Heart left ventricle (tissue), 16 donors: ENCODE measurements around the gene MTUS2. TPM values are rescaled to one million over a fixed set of nuclear protein-coding genes. Genes with fewer than 3 reads are reported as not detected.

Experiments used
- ATAC-seq, 4 donors: fragments of 200-7000 bp; cut with Tn5 transposase; one replicate each; pipeline ENCODE4 v1.9.1; 2020 to 2022; ENCODE audit warnings: moderate library complexity in 4 of 4, mild to moderate bottlenecking in 3 of 4, moderate number of reproducible peaks in 1 of 4
- DNase-seq, 5 donors: peaks; one replicate each; pipeline ENCODE4 v3.0.0-alpha.2; 2020
- H3K27ac ChIP-seq, 12 donors: fragments of 200-600 bp; sonication (generic) in 4 of 12; one replicate each; pipeline versions ENCODE4 v1.5.0 to v1.8.0; 2016 to 2022; ENCODE audit warnings: mild to moderate bottlenecking in 2 of 12
- H3K27me3 ChIP-seq, 9 donors: fragments of 200-600 bp; sonication (generic) in 2 of 9; one replicate each; pipeline versions ENCODE4 v1.5.1 to v1.8.0; 2016 to 2022; ENCODE audit warnings: mild to moderate bottlenecking in 3 of 9
- H3K36me3 ChIP-seq, 9 donors: fragments of 200-600 bp; sonication (generic) in 2 of 9; one replicate each; pipeline versions ENCODE4 v1.5.0 to v1.8.0; 2018 to 2022; ENCODE audit warnings: mild to moderate bottlenecking in 2 of 9
- H3K4me1 ChIP-seq, 12 donors: fragments of 200-600 bp; sonication (generic) in 4 of 12; one replicate each; pipeline versions ENCODE4 v1.5.0 to v1.8.0; 2016 to 2022; ENCODE audit warnings: mild to moderate bottlenecking in 3 of 12
- H3K4me3 ChIP-seq, 12 donors: fragments of 200-600 bp; sonication (generic) in 4 of 12; one replicate each; pipeline versions ENCODE4 v1.5.0 to v1.8.0; 2017 to 2022; ENCODE audit warnings: mild to moderate bottlenecking in 9 of 12, moderate library complexity in 4 of 12
- H3K9me3 ChIP-seq, 12 donors: fragments of 200-600 bp; sonication (generic) in 4 of 12; one replicate each; pipeline versions ENCODE4 v1.5.0 to v1.8.0; 2016 to 2022; ENCODE audit warnings: mild to moderate bottlenecking in 1 of 12
- CTCF ChIP-seq, 12 donors: fragments of 200-600 bp; sonication (generic) in 4 of 12; IDR thresholded peaks; one replicate each; pipeline versions ENCODE4 v1.5.0 to v1.8.0; 2018 to 2022; ENCODE audit warnings: antibody characterized with exemption in 12 of 12, mild to moderate bottlenecking in 5 of 12
- POLR2A ChIP-seq, 2 donors: fragments of 450-650 bp; IDR thresholded peaks; one replicate each; pipeline ENCODE4 v1.6.1; 2017; ENCODE audit warnings: antibody characterized with exemption in 2 of 2, mild to moderate bottlenecking in 2 of 2, moderate library complexity in 2 of 2
- WGBS, 4 donors: extraction: QIAGEN DNeasy Blood & Tissue Kit in 2 of 4; methylation state at CpG; one replicate each; pipeline versions ENCODE4 v1.1.5 to v1.1.7; 2013 to 2018; 5-methylcytosine and 5-hydroxymethylcytosine counted together
- intact Hi-C, 10 donors: fragments of 100-400 bp; cut with DNase I; formaldehyde crosslinking; loops; one replicate each; pipeline versions ENCODE4 v1.11.1 to v1.14.2; 2022
- polyA plus RNA-seq, 2 donors: library from polyadenylated mRNA; stranded (reverse); fragments of 200-250 nt; gene quantifications; one replicate each; pipeline ENCODE4 v1.2.3, GENCODE V29; 2013
- total RNA-seq, 9 donors: library from RNA; depleted of rRNA in 2 of 9; stranded (reverse); fragments of >200 nt in 2 of 9; fragmentation: NEBNext Ultra II Directional in 3 of 9; extraction: Animal tissue kit (Norgen Biotek cat#: 25700) in 3 of 9; gene quantifications; one replicate each; pipeline versions ENCODE4 v1.1.0 to v1.2.4, GENCODE V29; 2016 to 2023
- donor health status: ischemic (EF 13 %, LVEDD 7.1; RV severe dilation, severe dysfunction).
- donor health status: healthy with polysubstance abuse.
- donor health status: DM: no; HTN: yes; CAD: no.
- donor health status: DM: no; HTN: no; CAD: no.
- donor health status: ischemic (EF 25% LVEDD 6.9; RV normal size, moderate dysfunction).
- donor health status: ischemic (EF 25% LVEDD 5.7; RV mildly dilated, moderate dysfunction).
- donor health status: healthy.
- donor health status: DM: yes; HTN: yes; CAD: no.
- donor health status: ischemic (EF 35%, LVEDD 5.7; RV mildly dilated, moderate dysfunction).
- donor health status: nonischemic (EF 11% LVEDD 7.7; RV severe dilation, severe dysfunction).
- donor health status: DM: yes; HTN: yes; CAD: no.
- donor health status: PGD.
- donor health status: ischemic (EF 29% LVEDD 5.4; RV normal size, mild dysfunction).
- donor health status: nonischemic (EF 23%, LVEDD 6.1; RV moderate dilation, normal function).

MTUS2 gene
- total and polyA plus RNA-seq, 11 donors = 28.7 to 174 (median 67.9) TPM

GRCh38 chr13:29514720-29515310 lies 694.7 kb downstream of the MTUS2 start:
- Histone ChIP-seq H3K4me3 (no peak overlapping the region), H3K4me1 (peaks cover 0 to 11% (median 0%) of the 10 kb centered on the region in 12 donors), H3K27ac (peak overlapping the region in 1 of 12 donors; percentile 42), H3K36me3 (peaks cover 0 to 67% (median 18%) of the 10 kb centered on the region in 9 donors), H3K27me3 (no peaks in the 10 kb centered on the region), H3K9me3 (no peaks in the 10 kb centered on the region)
- ATAC-seq (no peak), DNase-seq (no peak)
- TF ChIP-seq POLR2A (IDR thresholded peaks at IDR 0.05) (no peak), CTCF (IDR thresholded peaks at IDR 0.05) (no peak)
- intact Hi-C loops = loop anchor here in 2 of 10 donors (5.0 kb wide), 1 partner anchor 77 kb away; no protein-coding TSS in a partner anchor
- WGBS, 4 donors = 80 to 94% (median 82%) methylated on average over 8 to 13 of the region's 13 CpGs

- TF ChIP-seq CTCF (IDR thresholded peaks at IDR 0.05) (no peak), POLR2A (IDR thresholded peaks at IDR 0.05) (no peak)
- peaks cover 0 to 11% (median 0%) of the 10 kb centered on the region in 12 donors for H3K4me1 ChIP-seq
- no peaks in the 10 kb centered on the region for H3K9me3 ChIP-seq
- no peak overlapping the region for H3K27ac ChIP-seq
- intact Hi-C loops = no loop called here
- H3K4me3 ChIP-seq = no peak overlapping the region
- 89 to 95% (median 92%) methylated on average over 6 to 7 of the region's 7 CpGs for WGBS, 4 donors
- ATAC-seq (no peak), DNase-seq (no peak)
- no peaks in the 10 kb centered on the region for H3K27me3 ChIP-seq
- H3K36me3 ChIP-seq = peaks cover 0 to 67% (median 18%) of the 10 kb centered on the region in 9 donors
Observed at GRCh38 chr13:29515372-29515771, 695.2 kb downstream of the MTUS2 start.

DNA sequence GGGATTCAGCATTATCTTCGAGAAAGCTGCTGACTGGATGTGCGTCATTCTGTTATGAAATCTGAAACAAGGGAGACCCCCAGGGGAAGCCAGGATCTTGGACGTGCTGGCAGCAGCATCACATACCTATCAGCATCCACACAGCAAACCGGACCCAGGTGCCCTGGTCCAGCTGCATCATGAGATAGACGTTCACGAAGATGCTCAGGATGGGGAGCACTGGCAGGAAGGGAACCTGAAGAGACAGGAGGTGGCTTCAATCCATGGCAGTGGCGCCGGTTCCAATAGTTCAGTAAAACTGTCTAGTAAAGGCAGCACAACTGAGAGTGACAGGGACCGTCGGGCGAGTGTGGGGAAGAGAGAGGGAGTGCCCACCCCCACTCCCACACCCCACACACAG lies 695.9 kb downstream of the MTUS2 start:
- no peaks in the 10 kb centered on the region for H3K9me3 ChIP-seq
- no peak overlapping the region for H3K27ac ChIP-seq
- intact Hi-C loops = no loop called here
- peaks cover 0 to 11% (median 0%) of the 10 kb centered on the region in 12 donors for H3K4me1 ChIP-seq
- TF ChIP-seq CTCF (IDR thresholded peaks at IDR 0.05) (no peak), POLR2A (IDR thresholded peaks at IDR 0.05) (no peak)
- peaks cover 0 to 63% (median 18%) of the 10 kb centered on the region in 9 donors for H3K36me3 ChIP-seq
- no peaks in the 10 kb centered on the region for H3K27me3 ChIP-seq
- WGBS, 4 donors = 93 to 95% (median 94%) methylated on average over 11 of the region's 11 CpGs
- no peak for ATAC-seq
- DNase-seq = no peak
- no peak overlapping the region for H3K4me3 ChIP-seq

DNA sequence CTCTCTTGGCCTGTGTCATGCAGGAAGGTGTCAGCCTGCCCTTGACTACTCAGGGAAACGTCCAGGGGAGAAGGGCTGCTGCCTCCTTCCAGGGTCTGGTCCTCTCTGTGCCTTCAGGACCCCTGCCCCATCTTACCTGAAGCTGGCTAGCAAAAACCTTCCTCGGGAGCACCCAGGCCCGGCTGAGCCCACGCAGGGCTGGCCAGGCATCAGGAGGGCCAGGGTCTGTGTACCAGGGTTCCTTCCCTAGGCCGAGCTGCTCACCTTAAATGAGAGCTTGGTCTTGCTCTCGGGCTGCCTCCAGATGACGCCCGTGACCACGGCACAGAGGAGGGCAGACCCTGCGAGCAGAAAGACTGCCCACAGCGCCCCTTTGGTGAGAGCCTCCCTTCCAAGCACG lies 696.7 kb downstream of the MTUS2 start:
- peaks cover 0 to 11% (median 0%) of the 10 kb centered on the region in 12 donors for H3K4me1 ChIP-seq
- no peak for TF ChIP-seq POLR2A (IDR thresholded peaks at IDR 0.05)
- TF ChIP-seq CTCF (IDR thresholded peaks at IDR 0.05) = no peak
- 91 to 96% (median 94%) methylated on average over 5 to 12 of the region's 12 CpGs for WGBS, 4 donors
- intact Hi-C loops = no loop called here
- peaks cover 0 to 68% (median 18%) of the 10 kb centered on the region in 9 donors for H3K36me3 ChIP-seq
- no peak overlapping the region for H3K27ac ChIP-seq
- no peaks in the 10 kb centered on the region for H3K27me3 ChIP-seq
- H3K9me3 ChIP-seq = no peaks in the 10 kb centered on the region
- DNase-seq (no peak), ATAC-seq (no peak)
- no peak overlapping the region for H3K4me3 ChIP-seq
